ENCODE data around the gene EPHA8. TPM values are rescaled to one million over a fixed set of nuclear protein-coding genes. Genes with fewer than 3 reads are reported as not detected.

EPHA8 gene
- total RNA-seq, 4 donors from 2014 or later = 0.62 TPM; not detected in 3

DNA sequence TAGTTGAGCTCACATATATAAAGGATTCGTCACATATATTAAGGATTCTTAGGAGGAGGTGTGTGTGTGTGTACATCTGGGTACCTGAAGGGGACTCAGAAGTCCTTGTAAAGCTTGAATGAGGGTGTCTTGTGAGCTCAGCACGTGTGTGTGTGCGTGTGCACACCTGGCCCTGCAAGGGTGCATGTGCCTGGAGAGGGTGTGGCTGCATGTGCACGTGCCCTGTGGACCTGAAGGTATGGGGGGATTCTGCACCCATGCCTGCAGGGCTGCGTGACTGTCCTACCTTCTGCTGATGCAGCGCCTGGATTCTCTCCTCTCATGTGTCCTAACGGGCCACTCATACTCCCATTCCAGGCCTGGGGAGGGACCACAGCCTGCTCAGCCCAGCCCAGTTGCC lies 24.0 kb downstream of the EPHA8 start:
- intact Hi-C loops (cut with DNase I; ENCODE audit: low total_unique reads) = no loop called here
- no peak overlapping the region for H3K4me3 ChIP-seq (ENCODE audit: low read depth, poor library complexity, severe bottlenecking)
- TF ChIP-seq, protein P1, sequence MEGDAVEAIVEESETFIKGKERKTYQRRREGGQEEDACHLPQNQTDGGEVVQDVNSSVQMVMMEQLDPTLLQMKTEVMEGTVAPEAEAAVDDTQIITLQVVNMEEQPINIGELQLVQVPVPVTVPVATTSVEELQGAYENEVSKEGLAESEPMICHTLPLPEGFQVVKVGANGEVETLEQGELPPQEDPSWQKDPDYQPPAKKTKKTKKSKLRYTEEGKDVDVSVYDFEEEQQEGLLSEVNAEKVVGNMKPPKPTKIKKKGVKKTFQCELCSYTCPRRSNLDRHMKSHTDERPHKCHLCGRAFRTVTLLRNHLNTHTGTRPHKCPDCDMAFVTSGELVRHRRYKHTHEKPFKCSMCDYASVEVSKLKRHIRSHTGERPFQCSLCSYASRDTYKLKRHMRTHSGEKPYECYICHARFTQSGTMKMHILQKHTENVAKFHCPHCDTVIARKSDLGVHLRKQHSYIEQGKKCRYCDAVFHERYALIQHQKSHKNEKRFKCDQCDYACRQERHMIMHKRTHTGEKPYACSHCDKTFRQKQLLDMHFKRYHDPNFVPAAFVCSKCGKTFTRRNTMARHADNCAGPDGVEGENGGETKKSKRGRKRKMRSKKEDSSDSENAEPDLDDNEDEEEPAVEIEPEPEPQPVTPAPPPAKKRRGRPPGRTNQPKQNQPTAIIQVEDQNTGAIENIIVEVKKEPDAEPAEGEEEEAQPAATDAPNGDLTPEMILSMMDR (IDR thresholded peaks at IDR 0.05) = no peak
- no peak for TF ChIP-seq POLR2A (IDR thresholded peaks at IDR 0.05)
- DNase-seq (ENCODE audit: low spot score in 2 of 2) = no peak
- 55 to 60% methylated on average over 7 of the region's 7 CpGs for WGBS, 2 donors

DNA sequence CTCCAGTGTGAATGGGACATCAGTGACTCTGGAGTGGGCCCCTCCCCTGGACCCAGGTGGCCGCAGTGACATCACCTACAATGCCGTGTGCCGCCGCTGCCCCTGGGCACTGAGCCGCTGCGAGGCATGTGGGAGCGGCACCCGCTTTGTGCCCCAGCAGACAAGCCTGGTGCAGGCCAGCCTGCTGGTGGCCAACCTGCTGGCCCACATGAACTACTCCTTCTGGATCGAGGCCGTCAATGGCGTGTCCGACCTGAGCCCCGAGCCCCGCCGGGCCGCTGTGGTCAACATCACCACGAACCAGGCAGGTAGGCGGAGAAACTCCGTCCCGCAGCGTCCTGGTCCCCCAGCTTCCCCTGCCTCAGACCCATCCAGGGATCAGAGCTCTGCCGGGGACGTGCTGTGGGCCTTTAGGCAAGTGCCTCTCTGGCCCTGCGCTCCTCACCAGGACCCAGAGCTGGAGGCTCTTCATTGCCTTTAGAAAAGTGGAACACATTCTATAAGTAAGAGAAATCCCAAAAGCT lies 25.7 kb downstream of the EPHA8 start:
- DNase-seq (ENCODE audit: low spot score in 2 of 2) = no peak
- H3K4me3 ChIP-seq (ENCODE audit: low read depth, poor library complexity, severe bottlenecking) = no peak overlapping the region
- TF ChIP-seq, protein P1 (IDR thresholded peaks at IDR 0.05) = no peak
- TF ChIP-seq POLR2A (IDR thresholded peaks at IDR 0.05) = no peak
- intact Hi-C loops (cut with DNase I; ENCODE audit: low total_unique reads) = no loop called here
- 77 to 89% methylated on average over 23 to 24 of the region's 24 CpGs for WGBS, 2 donors

DNA sequence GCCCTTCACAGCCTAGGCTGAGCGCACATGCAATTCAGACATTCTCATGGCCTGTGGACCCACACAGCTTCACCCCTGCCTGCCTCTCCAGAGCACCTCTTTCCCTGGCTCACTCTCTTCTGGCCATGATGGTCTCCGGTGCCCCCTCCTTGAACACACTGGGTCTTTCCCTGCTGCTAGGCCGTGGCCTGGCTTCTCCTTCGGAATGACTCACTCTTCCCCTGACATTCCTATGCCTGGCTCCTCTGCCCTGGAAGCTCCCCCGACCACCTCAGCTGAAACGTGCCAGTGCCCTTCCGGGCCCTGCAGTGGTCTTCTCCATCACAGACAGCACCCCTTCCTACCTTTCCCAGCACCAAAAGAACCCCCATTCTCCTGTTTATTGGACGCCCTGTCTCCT lies 28.3 kb downstream of the EPHA8 start:
- 67 to 72% methylated on average over 8 of the region's 8 CpGs for WGBS, 2 donors

DNA sequence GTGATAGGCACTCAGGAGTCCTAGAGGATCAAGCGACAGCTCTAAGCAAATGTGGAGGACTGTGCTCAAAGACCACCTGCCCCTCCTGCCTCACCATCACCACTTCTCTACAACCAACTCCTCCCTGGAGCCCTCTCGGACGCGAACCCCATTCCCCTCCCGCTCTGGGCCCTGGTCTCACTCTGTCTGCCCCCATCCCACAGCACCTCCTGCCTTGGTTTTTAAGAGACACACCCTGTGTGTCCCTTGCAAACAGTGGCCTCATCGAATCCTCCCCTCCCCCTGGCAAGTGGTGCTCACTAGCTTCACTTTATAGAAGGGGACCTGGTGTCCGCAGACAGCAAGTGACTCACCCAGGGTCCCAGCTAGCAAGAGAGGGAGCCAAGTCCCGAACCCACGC lies 28.8 kb downstream of the EPHA8 start:
- no peak for TF ChIP-seq POLR2A (IDR thresholded peaks at IDR 0.05)
- TF ChIP-seq, protein P1 (IDR thresholded peaks at IDR 0.05) = no peak
- DNase-seq (ENCODE audit: low spot score in 2 of 2) = no peak
- intact Hi-C loops (cut with DNase I; ENCODE audit: low total_unique reads) = no loop called here
- 79 to 90% methylated on average over 9 of the region's 9 CpGs for WGBS, 2 donors
- H3K4me3 ChIP-seq (ENCODE audit: low read depth, poor library complexity, severe bottlenecking) = no peak overlapping the region

More for the DNA sequence above, 28.3 kb downstream of the EPHA8 start:
- H3K4me3 ChIP-seq (ENCODE audit: low read depth, poor library complexity, severe bottlenecking) = no peak overlapping the region
- no peak for TF ChIP-seq POLR2A (IDR thresholded peaks at IDR 0.05)
- TF ChIP-seq, protein P1 (IDR thresholded peaks at IDR 0.05) = no peak
- intact Hi-C loops (cut with DNase I; ENCODE audit: low total_unique reads) = no loop called here
- no peak for DNase-seq (ENCODE audit: low spot score in 2 of 2)

DNA sequence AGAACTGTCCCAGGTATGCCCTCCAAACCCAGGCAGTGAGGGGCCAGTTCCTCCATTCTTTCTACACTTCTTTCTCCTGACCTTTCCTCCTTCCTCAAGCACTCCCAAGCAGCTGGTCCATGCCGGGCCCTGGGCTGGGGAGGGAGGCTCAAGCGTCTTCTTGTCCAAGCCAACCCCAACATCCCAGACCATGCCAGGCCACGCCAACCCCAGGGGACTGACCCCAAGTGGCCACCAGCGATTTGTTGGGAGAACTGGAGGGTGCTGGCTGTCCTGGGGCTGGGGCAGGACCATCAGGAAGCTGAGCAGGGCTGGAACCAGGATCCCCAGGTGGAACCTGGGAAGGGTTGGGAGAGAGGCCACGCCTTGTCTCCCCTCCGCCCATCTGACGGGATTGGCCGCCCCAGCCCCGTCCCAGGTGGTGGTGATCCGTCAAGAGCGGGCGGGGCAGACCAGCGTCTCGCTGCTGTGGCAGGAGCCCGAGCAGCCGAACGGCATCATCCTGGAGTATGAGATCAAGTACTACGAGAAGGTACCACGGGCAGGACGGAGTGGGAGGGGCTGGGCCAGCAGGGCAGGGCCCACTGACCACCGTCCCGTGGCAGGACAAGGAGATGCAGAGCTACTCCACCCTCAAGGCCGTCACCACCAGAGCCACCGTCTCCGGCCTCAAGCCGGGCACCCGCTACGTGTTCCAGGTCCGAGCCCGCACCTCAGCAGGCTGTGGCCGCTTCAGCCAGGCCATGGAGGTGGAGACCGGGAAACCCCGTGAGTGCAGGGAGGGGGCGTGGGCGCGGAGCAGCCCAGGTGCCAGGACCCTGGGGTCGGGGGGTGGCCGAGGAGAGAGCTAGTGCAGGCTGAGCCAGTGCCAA lies 29.9 kb downstream of the EPHA8 start:
- TF ChIP-seq, protein P1 (IDR thresholded peaks at IDR 0.05) = no peak
- no peak for TF ChIP-seq POLR2A (IDR thresholded peaks at IDR 0.05)
- no peak overlapping the region for H3K4me3 ChIP-seq (ENCODE audit: low read depth, poor library complexity, severe bottlenecking)
- no peak for DNase-seq (ENCODE audit: low spot score in 2 of 2)
- 29 to 40% methylated on average over 14 to 38 of the region's 38 CpGs for WGBS, 2 donors
- intact Hi-C loops (cut with DNase I; ENCODE audit: low total_unique reads) = no loop called here

Data from lower leg skin (tissue), 4 donors.